Spleen (tissue), 7 donors: ENCODE data around the gene KRTAP2-2.

Experiments used
- POLR2AphosphoS5 ChIP-seq, 3 donors: sonication (generic); formaldehyde crosslinking; IDR thresholded peaks; one replicate each; pipeline ENCODE4 v1.5.1; 2017; ENCODE audit warnings: antibody characterized with exemption in 3 of 3
- TF ChIP-seq, protein P1 (sequence below), 11 experiments: fragments of 200-600 bp in 7 of 11; fragments of 450-650 bp in 4 of 11; sonication (generic) in 4 of 11; IDR thresholded peaks in 8 of 11; conservative IDR thresholded peaks in 3 of 11; 1 replicate in 7 of 11; 2 replicates in 4 of 11; pipeline versions ENCODE4 v1.4.0 to v1.8.0; 2016 to 2021; ENCODE audit warnings: antibody characterized with exemption in 11 of 11, inconsistent platforms in 4 of 11, mild to moderate bottlenecking in 1 of 11
- donor health status: DM: no; HTN: no; CAD: no; lungs with moderate emphysema.
- donor health status: DM: no; HTN: no; CAD: no.
- donor health status: DM: no; HTN: no; CAD: no.

DNA sequence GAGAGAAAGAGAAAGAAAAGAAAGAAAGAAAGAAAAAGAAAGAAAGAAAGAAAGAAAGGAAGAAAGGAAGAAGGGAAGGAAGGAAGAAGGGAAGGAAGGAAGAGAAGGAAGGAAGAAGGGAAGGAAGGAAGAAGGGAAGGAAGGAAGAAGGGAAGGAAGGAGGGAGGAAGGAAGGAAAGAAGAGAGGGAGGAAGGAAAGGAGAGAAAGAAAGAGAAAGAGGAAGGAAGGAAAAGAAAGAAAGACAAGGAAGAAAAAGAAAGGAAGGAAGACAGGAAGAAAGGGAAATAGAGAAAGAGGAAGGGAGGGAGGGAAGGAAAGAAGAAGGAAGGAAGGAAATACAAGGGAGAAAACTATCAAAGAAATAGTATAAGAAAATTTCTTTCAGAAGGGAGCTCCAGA lies 21.8 kb upstream of the KRTAP2-2 start:
- TF ChIP-seq, protein P1, sequence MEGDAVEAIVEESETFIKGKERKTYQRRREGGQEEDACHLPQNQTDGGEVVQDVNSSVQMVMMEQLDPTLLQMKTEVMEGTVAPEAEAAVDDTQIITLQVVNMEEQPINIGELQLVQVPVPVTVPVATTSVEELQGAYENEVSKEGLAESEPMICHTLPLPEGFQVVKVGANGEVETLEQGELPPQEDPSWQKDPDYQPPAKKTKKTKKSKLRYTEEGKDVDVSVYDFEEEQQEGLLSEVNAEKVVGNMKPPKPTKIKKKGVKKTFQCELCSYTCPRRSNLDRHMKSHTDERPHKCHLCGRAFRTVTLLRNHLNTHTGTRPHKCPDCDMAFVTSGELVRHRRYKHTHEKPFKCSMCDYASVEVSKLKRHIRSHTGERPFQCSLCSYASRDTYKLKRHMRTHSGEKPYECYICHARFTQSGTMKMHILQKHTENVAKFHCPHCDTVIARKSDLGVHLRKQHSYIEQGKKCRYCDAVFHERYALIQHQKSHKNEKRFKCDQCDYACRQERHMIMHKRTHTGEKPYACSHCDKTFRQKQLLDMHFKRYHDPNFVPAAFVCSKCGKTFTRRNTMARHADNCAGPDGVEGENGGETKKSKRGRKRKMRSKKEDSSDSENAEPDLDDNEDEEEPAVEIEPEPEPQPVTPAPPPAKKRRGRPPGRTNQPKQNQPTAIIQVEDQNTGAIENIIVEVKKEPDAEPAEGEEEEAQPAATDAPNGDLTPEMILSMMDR (IDR thresholded peaks at IDR 0.05 in 8 of 11, conservative IDR thresholded peaks at IDR 0.05 in 3 of 11) = no peak
- TF ChIP-seq POLR2AphosphoS5 (IDR thresholded peaks at IDR 0.05) = no peak
